Cardiac atrium fibroblast (primary cell): ENCODE data around the gene LYRM1. TPM values are rescaled to one million over a fixed set of nuclear protein-coding genes. Genes with fewer than 3 reads are reported as not detected.

Source experiments
- total RNA-seq: library from RNA; depleted of rRNA; stranded (reverse); fragments of >200 nt; gene quantifications from 2 replicates; pipeline ENCODE4 v1.2.3, GENCODE V29; 2015

The LYRM1 gene
- total RNA-seq = 29.8 and 48.2 TPM in 2 replicates

GRCh38 chr16:20900299-20901067, at the start of gene LYRM1, which contains the start of gene DCUN1D3:
TSS of gene LYRM1 (plus strand) at chr16:20900771. CDS start at chr16:20915556, 14,785 bp downstream.
TSS of gene DCUN1D3 (minus strand) at chr16:20900358. CDS start at chr16:20862538, 37,820 bp downstream.

Other genes starting within 250 kb of the LYRM1 start
- 1.6 TPM in 1 of 2 replicates, not detected in the other for gene ACSM1, start 203.1 kb upstream of the LYRM1 start, total RNA-seq
- 34.2 and 50.4 TPM in 2 replicates for gene THUMPD1, start 159.0 kb upstream of the LYRM1 start, total RNA-seq
- gene ACSM3, start 136.8 kb upstream of the LYRM1 start, total RNA-seq = 0.90 and 1.6 TPM in 2 replicates
- 16.2 and 16.5 TPM in 2 replicates for gene ERI2, start 94.3 kb upstream of the LYRM1 start, total RNA-seq
- gene REXO5, start 94.2 kb upstream of the LYRM1 start, total RNA-seq = 6.0 and 10.7 TPM in 2 replicates
- gene DCUN1D3, start 413 bp upstream of the LYRM1 start, total RNA-seq = 26.0 and 27.9 TPM in 2 replicates